GM19452 (cell line): Measurements from ENCODE around the gene FOXP3.

Source experiments
- ATAC-seq: cut with Tn5 transposase; IDR thresholded peaks from one replicate; pipeline ENCODE4 v1.9.1; 2021; ENCODE audit not compliant: unreplicated experiment

Gene FOXP3

GRCh38 chrX:49226946-49227345, 37.6 kb downstream of the FOXP3 start:
- no peak for ATAC-seq

- ATAC-seq: no peak
These were observed 38.7 kb downstream of the FOXP3 start for GRCh38 chrX:49225858-49226257.

- ATAC-seq: no peak
These were observed 42.6 kb downstream of the FOXP3 start for GRCh38 chrX:49221868-49222267.

DNA sequence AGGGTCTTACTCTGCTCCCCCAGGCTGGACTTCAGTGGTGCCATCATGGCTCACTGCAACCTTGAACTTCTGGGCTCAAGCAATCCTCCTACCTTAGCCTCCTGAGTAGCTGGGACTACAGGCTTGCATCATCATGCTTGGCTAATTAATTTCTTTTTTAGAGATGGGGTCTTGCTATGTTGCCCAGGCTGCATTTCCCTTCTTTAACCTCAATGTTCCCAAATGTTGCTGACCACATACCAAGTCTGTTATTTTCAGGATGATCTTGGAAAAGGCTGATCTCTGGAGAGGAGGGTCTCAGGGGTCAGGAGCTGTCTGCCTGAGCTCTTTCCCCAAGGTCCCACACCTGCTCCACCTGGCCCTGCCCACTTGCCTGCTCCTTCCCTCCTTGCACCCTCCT, 44.4 kb downstream of the FOXP3 start:
- ATAC-seq: no peak

GRCh38 chrX:49214996-49215526, 49.4 kb downstream of the FOXP3 start:
- ATAC-seq: no peak

GRCh38 chrX:49214416-49214815, 50.1 kb downstream of the FOXP3 start:
- ATAC-seq: no peak

- no peak for ATAC-seq
These were observed 51.6 kb downstream of the FOXP3 start for GRCh38 chrX:49212861-49213260.

DNA sequence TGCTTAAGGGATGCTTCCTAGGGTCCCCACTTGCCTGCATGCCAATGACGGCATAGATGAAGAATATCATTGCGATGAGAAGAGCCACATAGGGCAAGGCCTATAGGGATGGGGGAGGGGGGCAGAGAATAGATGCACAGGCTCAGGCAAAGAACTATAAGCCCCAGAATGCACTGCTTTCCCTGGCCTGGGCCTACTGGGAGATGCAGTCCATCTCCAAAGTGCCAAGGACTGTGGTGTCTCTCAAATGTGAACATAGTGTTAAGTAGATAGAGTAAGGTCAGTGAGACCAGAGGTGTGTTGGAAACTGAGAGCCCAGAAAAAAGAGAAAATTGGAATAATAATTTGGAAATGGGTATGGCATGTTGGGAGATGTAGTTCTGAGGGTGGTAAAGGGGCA, 52.3 kb downstream of the FOXP3 start:
- no peak for ATAC-seq

GRCh38 chrX:49211074-49211473, 53.4 kb downstream of the FOXP3 start:
- ATAC-seq: no peak

DNA sequence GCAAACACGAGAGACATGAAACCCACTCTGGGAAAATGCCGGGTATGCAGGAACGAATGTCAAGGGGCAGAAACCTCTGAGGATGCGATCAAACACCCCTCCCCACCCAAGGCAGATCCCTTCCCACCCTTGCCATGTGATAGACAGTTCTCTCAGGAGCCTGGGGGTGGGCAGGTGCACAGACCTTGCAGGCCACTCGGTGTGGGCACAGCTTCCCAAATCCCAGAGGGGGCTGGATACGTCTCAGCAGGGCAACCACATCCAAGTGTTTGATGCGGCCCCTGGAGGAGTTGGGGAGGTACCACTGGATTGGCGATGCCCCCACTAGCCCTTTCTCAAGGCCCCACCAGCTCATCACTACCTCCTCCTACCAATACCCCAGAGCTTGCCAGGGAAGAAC, 54.1 kb downstream of the FOXP3 start:
- no peak for ATAC-seq

DNA sequence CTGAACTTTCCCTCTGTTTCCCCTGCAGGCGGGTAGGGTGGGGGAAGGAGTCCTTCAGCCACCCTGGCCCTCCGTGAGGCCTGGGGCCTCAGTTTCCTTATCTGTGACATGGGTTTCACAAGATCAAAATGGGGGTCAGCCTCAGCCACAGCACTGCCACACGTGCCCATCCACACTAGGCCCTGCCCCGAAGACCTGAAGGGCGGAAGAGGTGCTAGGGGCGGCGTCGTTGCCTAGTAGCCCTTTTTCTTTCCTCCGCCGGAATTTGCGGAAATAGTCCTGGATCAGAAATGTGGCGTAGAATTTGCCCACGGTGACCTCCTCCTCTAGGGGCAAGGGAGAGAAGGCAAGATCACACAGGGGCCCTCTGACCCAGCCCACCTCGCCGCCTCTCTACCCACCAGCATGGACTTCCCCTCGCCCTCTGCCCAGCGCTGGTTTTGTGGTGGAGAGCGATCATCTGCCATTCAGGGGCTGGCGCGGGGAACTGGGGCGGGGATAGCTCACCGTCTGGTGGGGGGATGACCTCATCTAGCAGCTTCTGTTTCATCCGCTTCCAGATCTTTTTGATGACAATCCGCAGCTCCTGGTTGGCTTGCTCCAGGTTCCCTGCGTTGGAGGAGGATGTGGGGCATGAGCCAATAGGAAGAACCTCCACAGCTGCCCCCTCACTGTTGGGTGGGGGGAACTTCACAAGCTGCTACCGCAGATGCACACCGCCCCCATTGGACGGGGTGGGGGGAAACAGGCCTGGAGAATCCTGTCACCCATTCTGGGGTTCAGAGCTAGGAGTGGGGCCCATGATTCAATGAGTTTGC, 54.9 kb downstream of the FOXP3 start:
- no peak for ATAC-seq

DNA sequence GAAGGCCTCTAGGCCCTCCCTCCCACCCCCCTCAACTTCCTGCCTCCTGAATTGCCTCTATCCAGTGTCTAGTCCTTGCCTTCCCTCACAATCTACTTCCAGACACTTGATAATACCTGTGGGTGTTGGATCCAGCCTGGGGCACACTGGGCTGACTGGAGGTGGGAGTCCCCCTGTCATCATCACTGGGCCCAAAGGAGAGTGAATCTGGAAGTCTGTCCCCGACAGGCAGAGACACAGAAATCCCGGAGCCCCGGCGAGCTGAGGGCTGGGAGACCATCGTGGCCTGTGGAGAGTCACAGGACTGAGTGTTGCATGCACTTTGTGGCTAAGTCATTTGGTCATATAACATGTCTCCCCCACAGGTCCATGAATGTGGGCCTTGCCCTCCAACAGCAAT, 56.1 kb downstream of the FOXP3 start:
- ATAC-seq: no peak

GRCh38 chrX:49206543-49206942, 58.0 kb downstream of the FOXP3 start:
- no peak for ATAC-seq

GRCh38 chrX:49205443-49205842, 59.1 kb downstream of the FOXP3 start:
- ATAC-seq: no peak

DNA sequence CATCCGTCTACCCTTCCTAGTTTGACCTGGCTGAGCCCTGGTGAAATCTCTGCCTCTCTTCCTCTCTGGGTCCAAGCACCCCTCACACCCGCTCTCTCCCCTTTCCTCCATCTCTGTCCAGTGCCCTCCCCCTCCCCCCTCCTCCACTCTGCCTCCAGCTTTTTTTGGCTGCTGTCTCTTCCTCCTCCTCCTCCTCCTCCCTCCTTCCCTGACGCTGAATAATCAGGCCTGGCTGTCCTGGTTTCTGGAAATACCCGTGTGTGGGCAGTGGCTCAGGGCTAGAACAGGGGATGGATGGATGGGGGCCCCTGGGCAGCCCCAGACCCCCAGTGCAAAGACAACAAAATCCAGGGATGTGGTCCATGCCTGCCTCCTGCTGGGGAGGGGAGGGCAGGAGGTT, 59.8 kb downstream of the FOXP3 start:
- no peak for ATAC-seq

GRCh38 chrX:49204017-49204416, 60.5 kb downstream of the FOXP3 start:
- ATAC-seq: no peak

- no peak for ATAC-seq
These were observed 61.0 kb downstream of the FOXP3 start for GRCh38 chrX:49203536-49203935.

GRCh38 chrX:49202022-49202421, 62.5 kb downstream of the FOXP3 start:
- no peak for ATAC-seq
